GM18498 (cell line): Measurements from ENCODE around the gene SLC47A1.

Experiments
- ATAC-seq: cut with Tn5 transposase; IDR thresholded peaks from one replicate; pipeline ENCODE4 v1.9.1; 2021; ENCODE audit warnings: mild to moderate bottlenecking, moderate library complexity; ENCODE audit not compliant: unreplicated experiment

The SLC47A1 gene

GRCh38 chr17:19590912-19591551 lies 57.4 kb downstream of the SLC47A1 start:
- no peak for ATAC-seq

GRCh38 chr17:19592316-19592715 lies 58.7 kb downstream of the SLC47A1 start:
- ATAC-seq: no peak

DNA sequence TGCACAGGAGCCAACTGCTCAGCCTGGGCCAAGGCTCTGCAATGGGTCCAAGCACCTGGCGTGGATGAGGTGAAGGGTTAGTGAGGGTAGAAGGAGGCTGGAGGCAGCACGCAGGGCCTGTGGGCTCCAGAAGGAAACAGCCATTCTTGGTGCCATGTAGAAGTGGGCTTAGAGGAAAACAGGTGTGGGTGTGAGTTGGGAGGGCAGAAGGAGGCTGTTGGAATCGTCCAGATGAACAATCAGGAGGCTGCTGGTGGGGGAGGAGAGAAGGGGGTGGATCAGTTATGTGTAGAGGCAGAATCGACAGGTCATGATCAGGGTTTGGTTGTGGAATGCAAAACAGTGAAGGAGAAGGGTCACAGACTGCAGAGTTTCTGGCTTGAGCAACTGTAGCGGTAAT lies 63.2 kb downstream of the SLC47A1 start:
- ATAC-seq: no peak

DNA sequence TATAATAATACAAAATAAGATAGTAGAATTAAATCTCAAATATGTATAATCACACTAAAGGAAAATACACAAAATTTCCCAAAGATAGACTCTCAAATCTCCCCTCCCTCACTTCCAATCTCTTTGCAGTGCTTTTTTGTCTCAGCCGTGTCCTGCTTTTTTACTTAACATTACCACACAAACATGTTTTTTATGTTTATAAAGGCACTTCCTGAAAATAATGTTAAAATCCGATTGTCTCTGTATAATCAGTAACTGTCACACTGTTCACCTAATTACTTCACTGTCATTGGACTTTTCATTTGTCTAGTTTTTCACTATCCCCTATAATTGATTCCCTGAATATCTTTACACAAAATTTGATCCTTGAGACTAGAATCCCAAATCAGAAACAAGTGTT lies 76.7 kb downstream of the SLC47A1 start:
- ATAC-seq: no peak

- no peak for ATAC-seq
Observed at GRCh38 chr17:19610879-19611278, 77.2 kb downstream of the SLC47A1 start.

GRCh38 chr17:19613979-19614378 lies 80.3 kb downstream of the SLC47A1 start:
- ATAC-seq: no peak

DNA sequence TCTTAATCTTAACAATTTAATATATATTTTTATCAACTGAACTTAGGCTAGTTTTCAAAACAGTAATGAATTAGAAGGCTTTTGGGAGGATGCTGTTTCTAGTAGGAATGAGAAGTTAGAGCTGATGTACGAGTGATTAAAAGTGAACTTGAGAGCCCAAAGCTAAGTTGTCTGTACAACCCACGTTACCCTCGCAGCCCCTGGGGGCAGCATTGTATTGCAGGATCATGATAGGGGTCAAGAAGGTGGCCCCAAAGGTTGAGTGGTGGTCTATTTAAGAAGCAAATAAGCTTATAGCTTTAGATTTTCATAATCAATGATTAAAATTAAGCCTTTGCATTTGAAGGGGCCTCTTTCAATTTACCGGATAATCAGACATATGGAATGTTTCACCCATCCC lies 81.2 kb downstream of the SLC47A1 start:
- no peak for ATAC-seq

DNA sequence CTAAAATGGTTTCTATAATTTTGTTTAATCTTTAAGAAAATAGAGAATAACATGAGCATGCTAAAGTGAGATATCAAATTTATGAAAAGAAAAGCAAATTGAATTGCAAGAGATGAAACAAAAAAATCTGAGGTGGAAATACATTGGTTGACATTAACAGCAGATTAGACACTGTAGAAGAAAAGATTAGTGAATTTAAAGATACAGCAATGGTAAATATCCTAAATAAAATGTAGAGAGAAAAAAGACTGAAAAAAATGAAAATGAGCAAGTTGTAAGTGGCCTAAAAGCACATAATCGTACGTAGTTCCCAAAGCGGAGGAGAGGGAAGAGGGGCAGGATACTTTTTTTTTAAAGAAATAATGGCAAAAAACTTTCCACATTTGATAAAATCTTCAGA lies 84.4 kb downstream of the SLC47A1 start:
- ATAC-seq: no peak

- no peak for ATAC-seq
Observed at GRCh38 chr17:19619705-19620325, 86.2 kb downstream of the SLC47A1 start.

GRCh38 chr17:19621697-19622096 lies 88.0 kb downstream of the SLC47A1 start:
- ATAC-seq: no peak

DNA sequence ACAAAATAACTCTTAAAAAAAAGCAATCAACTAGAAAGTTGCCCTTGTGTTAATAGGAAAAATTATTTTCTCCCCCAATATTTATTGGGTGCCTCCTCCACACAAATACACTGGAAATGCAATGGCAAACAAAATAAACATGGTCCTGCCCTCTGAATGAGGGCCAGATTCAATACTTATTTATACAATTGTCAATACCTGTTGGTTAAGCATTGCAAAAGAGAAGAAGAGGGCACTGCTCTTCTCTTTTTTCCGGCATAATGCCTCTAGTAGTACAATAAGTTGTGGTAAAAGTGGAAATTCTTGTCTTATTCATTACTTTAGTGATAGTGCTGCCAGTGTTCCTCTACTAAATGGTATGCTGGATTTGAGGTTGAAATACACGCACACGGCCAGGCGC lies 92.4 kb downstream of the SLC47A1 start:
- ATAC-seq: no peak
